Dedifferentiated amniotic fluid mesenchymal stem cell (primary cell): Measurements from ENCODE around the gene ANKS1A.

ENCODE experiments used
- DNase-seq: peaks from one replicate; pipeline ENCODE4 v3.0.0-alpha.2; 2016; ENCODE audit errors: extremely low spot score

Gene ANKS1A

GRCh38 chr6:35082733-35083403, 193.8 kb downstream of the ANKS1A start:
- no peak for DNase-seq

- no peak for DNase-seq
These were observed 194.5 kb downstream of the ANKS1A start for GRCh38 chr6:35083507-35083906.

- no peak for DNase-seq
These were observed 195.0 kb downstream of the ANKS1A start for GRCh38 chr6:35084041-35084491.

GRCh38 chr6:35084511-35085203, 195.6 kb downstream of the ANKS1A start:
- DNase-seq = no peak

- no peak for DNase-seq
These were observed 196.6 kb downstream of the ANKS1A start for GRCh38 chr6:35085359-35086281.

GRCh38 chr6:35086282-35086632, 197.2 kb downstream of the ANKS1A start:
- no peak for DNase-seq

GRCh38 chr6:35086636-35087360, 197.7 kb downstream of the ANKS1A start:
- DNase-seq = no peak

GRCh38 chr6:35087361-35088280, 198.6 kb downstream of the ANKS1A start:
- no peak for DNase-seq

GRCh38 chr6:35088281-35089215, 199.5 kb downstream of the ANKS1A start:
- no peak for DNase-seq

GRCh38 chr6:35089216-35089934, 200.3 kb downstream of the ANKS1A start:
- DNase-seq = no peak

- peak; percentile 34 for DNase-seq
These were observed 201.0 kb downstream of the ANKS1A start for GRCh38 chr6:35089935-35090505.

- DNase-seq = no peak
These were observed 201.7 kb downstream of the ANKS1A start for GRCh38 chr6:35090734-35091133.

- DNase-seq = no peak
These were observed 202.5 kb downstream of the ANKS1A start for GRCh38 chr6:35091346-35092083.

GRCh38 chr6:35092362-35093117, 203.5 kb downstream of the ANKS1A start:
- peak; percentile 34 for DNase-seq

- DNase-seq = peak; percentile 56
These were observed 204.0 kb downstream of the ANKS1A start for GRCh38 chr6:35093118-35093445.

GRCh38 chr6:35093783-35094182, 204.7 kb downstream of the ANKS1A start:
- DNase-seq = no peak

- no peak for DNase-seq
These were observed 205.1 kb downstream of the ANKS1A start for GRCh38 chr6:35094183-35094582.
